ENCODE measurements around the gene KRTAP4-3.
"Not testable (repeated sequence)": the region's sequence is repeated elsewhere in the genome, so short reads cannot be mapped to it uniquely, and the experiment has no call there.

The KRTAP4-3 gene

GRCh38 chr17:41190328-41190727, 22.3 kb upstream of the KRTAP4-3 start:
- H3K27ac ChIP-seq (ENCODE audit: low read length): no peak overlapping the region
- H3K9ac ChIP-seq (ENCODE audit: low read depth, low read length): no peak overlapping the region
- ATAC-seq (ENCODE audit: insufficient read depth, low read depth) (no peak), DNase-seq (no peak)
- H3K36me3 ChIP-seq (ENCODE audit: insufficient read depth, low read length): no peaks in the 10 kb centered on the region
- no peaks in the 10 kb centered on the region for H4K20me1 ChIP-seq (ENCODE audit: insufficient read depth, low read length)
- no peaks in the 10 kb centered on the region for H3K79me2 ChIP-seq (ENCODE audit: insufficient read depth, low read length)
- no peaks in the 10 kb centered on the region for H3K9me3 ChIP-seq (ENCODE audit: insufficient read depth, low read length, severe bottlenecking)
- no peak overlapping the region for H3K4me3 ChIP-seq (ENCODE audit: low read depth in 1 of 2, low read length in 2 of 2)
- H3K27me3 ChIP-seq (ENCODE audit: insufficient read depth, low read length, poor library complexity): peaks cover 3% of the 10 kb centered on the region
- no peak overlapping the region for H2AFZ ChIP-seq (ENCODE audit: low read depth, low read length)
- H3K4me1 ChIP-seq (ENCODE audit: insufficient read depth, low read length): no peaks in the 10 kb centered on the region
- TF ChIP-seq EZH2 (IDR thresholded peaks at IDR 0.05; ENCODE audit: borderline replicate concordance, low read depth, low read length, severe bottlenecking): no peak
- TF ChIP-seq, protein P1, sequence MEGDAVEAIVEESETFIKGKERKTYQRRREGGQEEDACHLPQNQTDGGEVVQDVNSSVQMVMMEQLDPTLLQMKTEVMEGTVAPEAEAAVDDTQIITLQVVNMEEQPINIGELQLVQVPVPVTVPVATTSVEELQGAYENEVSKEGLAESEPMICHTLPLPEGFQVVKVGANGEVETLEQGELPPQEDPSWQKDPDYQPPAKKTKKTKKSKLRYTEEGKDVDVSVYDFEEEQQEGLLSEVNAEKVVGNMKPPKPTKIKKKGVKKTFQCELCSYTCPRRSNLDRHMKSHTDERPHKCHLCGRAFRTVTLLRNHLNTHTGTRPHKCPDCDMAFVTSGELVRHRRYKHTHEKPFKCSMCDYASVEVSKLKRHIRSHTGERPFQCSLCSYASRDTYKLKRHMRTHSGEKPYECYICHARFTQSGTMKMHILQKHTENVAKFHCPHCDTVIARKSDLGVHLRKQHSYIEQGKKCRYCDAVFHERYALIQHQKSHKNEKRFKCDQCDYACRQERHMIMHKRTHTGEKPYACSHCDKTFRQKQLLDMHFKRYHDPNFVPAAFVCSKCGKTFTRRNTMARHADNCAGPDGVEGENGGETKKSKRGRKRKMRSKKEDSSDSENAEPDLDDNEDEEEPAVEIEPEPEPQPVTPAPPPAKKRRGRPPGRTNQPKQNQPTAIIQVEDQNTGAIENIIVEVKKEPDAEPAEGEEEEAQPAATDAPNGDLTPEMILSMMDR (IDR thresholded peaks at IDR 0.05; ENCODE audit: borderline replicate concordance, extremely low read depth, low read length, poor library complexity, severe bottlenecking): no peak
- no peak overlapping the region for H3K4me2 ChIP-seq (ENCODE audit: insufficient read depth, low read length)

GRCh38 chr17:41189837-41190318, 21.9 kb upstream of the KRTAP4-3 start, which contains the start of gene KRTAP9-1:
Gene KRTAP9-1 (plus strand): TSS chr17:41189887. CDS start chr17:41189887, 0 bp downstream.
- not testable (repeated sequence) for DNase-seq; H3K4me3 ChIP-seq (ENCODE audit: low read depth in 1 of 2, low read length in 2 of 2); H3K9ac ChIP-seq (ENCODE audit: low read depth, low read length); H3K4me2 ChIP-seq (ENCODE audit: insufficient read depth, low read length); H4K20me1 ChIP-seq (ENCODE audit: insufficient read depth, low read length); H3K4me1 ChIP-seq (ENCODE audit: insufficient read depth, low read length); H3K36me3 ChIP-seq (ENCODE audit: insufficient read depth, low read length); H3K27me3 ChIP-seq (ENCODE audit: insufficient read depth, low read length, poor library complexity); H3K27ac ChIP-seq (ENCODE audit: low read length); H3K79me2 ChIP-seq (ENCODE audit: insufficient read depth, low read length); H3K9me3 ChIP-seq (ENCODE audit: insufficient read depth, low read length, severe bottlenecking); ATAC-seq (ENCODE audit: insufficient read depth, low read depth); H2AFZ ChIP-seq (ENCODE audit: low read depth, low read length)

DNA sequence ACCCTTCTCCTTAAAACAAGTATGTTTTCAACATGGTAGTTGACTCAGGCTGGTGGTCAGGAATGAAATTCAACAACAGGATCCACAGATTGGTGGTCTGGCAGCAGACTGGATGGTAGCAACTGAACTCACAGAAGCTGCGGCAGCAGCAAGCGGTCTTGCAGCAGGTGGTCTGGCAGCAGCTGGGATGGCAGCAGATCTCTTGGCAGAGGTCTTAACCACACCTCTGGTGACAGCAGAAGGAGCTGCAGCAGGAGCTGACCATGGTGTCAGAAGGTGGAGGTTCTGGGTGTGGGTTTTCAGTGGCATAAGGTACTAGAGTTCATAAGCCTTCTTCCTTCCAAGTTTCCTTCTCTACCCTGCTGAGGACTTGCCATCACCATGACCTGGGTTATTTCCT, 18.9 kb upstream of the KRTAP4-3 start:
- ATAC-seq (ENCODE audit: insufficient read depth, low read depth) (no peak), DNase-seq (no peak)
- no peaks in the 10 kb centered on the region for H3K36me3 ChIP-seq (ENCODE audit: insufficient read depth, low read length)
- H3K4me3 ChIP-seq (ENCODE audit: low read depth in 1 of 2, low read length in 2 of 2): no peak overlapping the region
- H4K20me1 ChIP-seq (ENCODE audit: insufficient read depth, low read length): no peaks in the 10 kb centered on the region
- no peak overlapping the region for H3K9ac ChIP-seq (ENCODE audit: low read depth, low read length)
- no peaks in the 10 kb centered on the region for H3K79me2 ChIP-seq (ENCODE audit: insufficient read depth, low read length)
- H2AFZ ChIP-seq (ENCODE audit: low read depth, low read length): no peak overlapping the region
- H3K4me2 ChIP-seq (ENCODE audit: insufficient read depth, low read length): no peak overlapping the region
- H3K4me1 ChIP-seq (ENCODE audit: insufficient read depth, low read length): no peaks in the 10 kb centered on the region
- TF ChIP-seq, protein P1 (IDR thresholded peaks at IDR 0.05; ENCODE audit: borderline replicate concordance, extremely low read depth, low read length, poor library complexity, severe bottlenecking): no peak
- TF ChIP-seq EZH2 (IDR thresholded peaks at IDR 0.05; ENCODE audit: borderline replicate concordance, low read depth, low read length, severe bottlenecking): no peak
- H3K27ac ChIP-seq (ENCODE audit: low read length): no peak overlapping the region
- peaks cover 3% of the 10 kb centered on the region for H3K27me3 ChIP-seq (ENCODE audit: insufficient read depth, low read length, poor library complexity)
- H3K9me3 ChIP-seq (ENCODE audit: insufficient read depth, low read length, severe bottlenecking): no peaks in the 10 kb centered on the region

GRCh38 chr17:41185001-41185400, 17.0 kb upstream of the KRTAP4-3 start:
- Histone ChIP-seq H3K9me3 (ENCODE audit: insufficient read depth, low read length, severe bottlenecking) (no peaks in the 10 kb centered on the region), H2AFZ (ENCODE audit: low read depth, low read length) (no peak overlapping the region), H3K27ac (ENCODE audit: low read length) (no peak overlapping the region), H3K27me3 (ENCODE audit: insufficient read depth, low read length, poor library complexity) (peaks cover 3% of the 10 kb centered on the region), H3K79me2 (ENCODE audit: insufficient read depth, low read length) (no peaks in the 10 kb centered on the region), H3K9ac (ENCODE audit: low read depth, low read length) (no peak overlapping the region), H4K20me1 (ENCODE audit: insufficient read depth, low read length) (no peaks in the 10 kb centered on the region), H3K4me1 (ENCODE audit: insufficient read depth, low read length) (no peaks in the 10 kb centered on the region), H3K4me3 (ENCODE audit: low read depth in 1 of 2, low read length in 2 of 2) (no peak overlapping the region), H3K4me2 (ENCODE audit: insufficient read depth, low read length) (no peak overlapping the region), H3K36me3 (ENCODE audit: insufficient read depth, low read length) (no peaks in the 10 kb centered on the region)
- TF ChIP-seq, protein P1 (IDR thresholded peaks at IDR 0.05; ENCODE audit: borderline replicate concordance, extremely low read depth, low read length, poor library complexity, severe bottlenecking): no peak
- no peak for TF ChIP-seq EZH2 (IDR thresholded peaks at IDR 0.05; ENCODE audit: borderline replicate concordance, low read depth, low read length, severe bottlenecking)
- DNase-seq (no peak), ATAC-seq (ENCODE audit: insufficient read depth, low read depth) (no peak)
